Stimulated activated naive CD4-positive, alpha-beta T cell (primary cell): Measurements from ENCODE around the gene SORCS2.
"Not testable (repeated sequence)": the region's sequence is repeated elsewhere in the genome, so short reads cannot be mapped to it uniquely, and the experiment has no call there.

Source experiments
- DNase-seq, 6 experiments: peaks; one replicate each; lab custom pipeline; 2025; lab: John Stamatoyannopoulos, UW

The SORCS2 gene

DNA sequence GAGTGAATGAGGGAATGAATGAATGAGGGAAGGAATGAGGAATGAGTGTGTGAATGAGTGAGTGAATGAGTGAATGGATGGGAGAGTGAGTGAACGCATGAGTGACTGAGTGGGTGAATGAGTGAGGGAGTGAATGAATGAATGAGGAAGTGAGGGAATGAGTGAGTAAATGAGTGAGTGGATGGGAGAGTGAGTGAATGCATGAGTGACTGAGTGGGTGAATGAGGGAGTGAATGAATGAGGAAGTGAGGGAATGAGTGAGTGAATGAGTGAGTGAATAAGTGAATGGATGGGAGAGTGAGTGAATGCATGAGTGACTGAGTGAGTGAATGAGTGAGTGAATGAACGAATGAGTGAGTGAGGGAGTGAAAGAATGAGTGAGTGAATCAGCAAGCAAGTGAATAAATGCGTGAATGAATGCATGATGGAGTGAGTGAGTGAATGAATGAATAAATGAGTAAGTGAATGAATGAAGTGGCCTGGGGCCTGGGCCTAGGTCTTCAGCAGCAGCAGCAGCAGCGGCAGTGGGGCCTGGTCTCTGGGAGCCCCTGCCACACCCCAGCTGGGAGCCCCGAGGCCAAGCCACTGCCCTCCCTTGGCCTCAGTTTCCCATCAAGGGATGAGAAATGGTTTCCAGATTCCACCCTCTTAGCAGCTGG, 258.6 kb downstream of the SORCS2 start:
- no peak for DNase-seq

DNA sequence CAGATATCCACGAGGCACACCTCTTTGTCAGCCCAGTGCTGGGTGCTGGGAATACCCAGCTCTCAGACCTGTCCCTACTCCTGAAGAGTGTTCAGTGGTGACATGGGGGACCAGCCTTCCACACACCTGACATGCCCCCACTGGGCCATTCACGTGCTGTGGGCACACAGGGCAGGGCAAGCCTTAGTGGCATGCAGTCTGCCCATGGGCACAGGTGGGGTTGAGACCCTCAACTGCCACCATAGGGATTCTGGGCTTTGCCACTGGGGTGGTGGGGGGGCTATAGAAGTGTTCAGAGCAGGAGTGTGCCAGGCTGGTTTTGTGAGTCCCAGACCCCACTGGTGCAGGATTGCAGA, 259.1 kb downstream of the SORCS2 start:
- no peak for DNase-seq

DNA sequence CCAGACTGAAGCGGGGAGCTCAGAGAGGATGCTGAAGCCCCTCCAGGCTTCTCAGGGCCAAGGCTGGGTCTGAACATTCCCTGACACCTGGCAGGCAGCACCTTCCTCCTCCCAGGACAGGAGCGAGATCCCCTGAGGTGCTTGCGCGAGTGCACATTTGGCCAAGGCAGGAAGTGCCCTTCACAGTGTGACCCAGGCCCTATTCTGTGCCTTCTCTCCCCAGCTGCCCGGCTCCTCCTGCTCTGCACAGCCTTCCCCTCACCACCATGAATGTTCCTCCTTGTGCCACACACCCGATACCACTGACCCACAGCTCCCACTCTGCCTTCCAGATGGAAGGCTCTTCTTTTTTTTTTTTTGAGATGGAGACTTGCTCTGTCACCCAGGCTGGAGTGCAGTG, 259.5 kb downstream of the SORCS2 start:
- no peak for DNase-seq

DNA sequence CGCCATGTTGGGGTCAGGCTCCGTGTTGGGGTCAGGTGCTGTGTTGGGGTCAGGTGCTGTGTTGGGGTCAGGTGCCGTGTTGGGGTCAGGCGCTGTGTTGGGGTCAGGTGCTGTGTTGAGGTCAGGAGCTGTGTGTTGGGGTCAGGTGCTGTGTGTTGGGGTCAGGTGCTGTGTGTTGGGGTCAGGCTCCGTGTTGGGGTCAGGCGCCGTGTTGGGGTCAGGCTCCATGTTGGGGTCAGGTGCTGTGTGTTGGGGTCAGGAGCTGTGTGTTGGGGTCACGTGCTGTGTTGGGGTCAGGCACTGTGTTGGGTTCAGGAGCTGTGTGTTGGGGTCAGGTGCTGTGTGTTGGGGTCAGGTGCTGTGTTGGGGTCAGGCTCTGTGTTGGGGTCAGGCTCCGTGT, 260.5 kb downstream of the SORCS2 start:
- not testable (repeated sequence) for DNase-seq

DNA sequence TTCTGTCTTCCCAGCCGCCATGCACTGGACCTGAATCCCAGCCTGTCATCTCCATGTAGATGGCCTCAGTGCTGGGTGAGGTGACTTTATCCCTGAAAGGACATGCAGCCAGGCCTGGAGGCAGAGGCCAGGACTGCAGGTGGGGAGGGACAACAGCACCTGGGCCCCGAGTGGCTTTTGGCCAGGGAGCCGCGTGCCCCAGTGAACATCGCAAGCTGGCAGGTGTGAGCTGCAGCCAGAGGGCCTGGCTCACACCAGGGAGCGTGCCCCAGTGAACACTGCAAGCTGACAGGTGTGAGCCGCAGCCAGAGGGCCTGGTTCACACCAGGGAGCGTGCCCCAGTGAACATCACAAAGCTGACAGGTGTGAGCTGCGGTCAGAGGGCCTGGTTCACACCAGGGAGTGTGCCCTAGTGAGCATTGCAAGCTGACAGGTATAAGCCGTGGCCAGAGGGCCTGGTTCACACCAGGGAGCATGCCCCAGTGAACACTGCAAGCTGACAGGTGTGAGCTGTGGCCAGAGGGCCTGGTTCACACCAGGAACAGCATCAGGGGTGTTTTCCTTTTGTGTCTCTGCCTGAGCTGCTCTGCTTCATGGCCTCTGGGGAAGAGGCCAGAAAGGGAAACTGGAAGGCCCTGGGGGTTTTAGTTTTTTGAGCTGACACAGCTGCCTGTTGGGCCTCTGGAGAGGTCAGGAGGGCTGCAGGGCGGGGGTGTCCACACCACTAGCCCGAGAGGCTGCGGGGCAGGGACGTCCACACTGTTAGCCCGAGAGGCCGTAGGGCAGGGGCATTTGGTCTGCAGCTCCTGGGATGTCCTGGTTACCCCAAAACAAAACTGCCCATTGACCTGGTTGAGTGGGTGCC, 265.1 kb downstream of the SORCS2 start:
- DNase-seq, result no peak

DNA sequence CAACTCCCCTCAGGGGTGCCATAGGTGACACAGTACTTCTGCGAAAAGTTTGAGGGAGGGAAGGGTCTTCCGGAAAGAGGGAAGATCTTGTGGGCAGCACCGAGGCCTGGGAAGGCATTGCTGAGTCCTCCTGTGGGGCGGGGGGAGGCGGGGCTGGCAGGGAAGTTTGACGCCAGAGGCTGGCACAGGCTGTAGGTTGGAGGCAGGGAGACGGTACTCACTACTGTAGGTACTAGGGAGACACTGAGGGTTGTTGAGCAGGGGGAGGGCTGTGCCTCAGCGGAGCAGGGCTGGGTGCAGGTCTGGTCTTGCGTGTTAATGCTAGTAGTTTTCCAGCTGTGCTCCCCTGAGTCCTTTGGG, 265.7 kb downstream of the SORCS2 start:
- DNase-seq, result no peak

DNA sequence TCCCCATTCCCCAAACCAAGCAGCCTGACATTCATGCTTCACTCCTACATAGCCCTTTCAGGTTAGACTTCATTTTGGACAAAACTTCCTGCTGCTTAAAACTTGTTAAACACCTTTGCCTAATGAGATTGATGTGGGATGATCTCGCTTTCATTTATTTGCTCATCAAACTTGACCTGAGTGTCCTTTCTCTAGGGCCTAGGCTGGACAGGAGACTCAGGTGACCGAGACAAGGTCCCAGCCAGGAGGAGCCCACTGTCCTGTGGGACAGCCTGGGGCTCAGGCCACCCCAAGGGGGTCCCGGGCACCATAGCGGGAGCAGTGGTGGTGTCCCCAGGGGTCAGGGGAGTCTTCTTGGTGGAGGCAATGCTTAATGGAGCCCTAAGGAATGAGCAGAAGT, 266.1 kb downstream of the SORCS2 start:
- no peak for DNase-seq

DNA sequence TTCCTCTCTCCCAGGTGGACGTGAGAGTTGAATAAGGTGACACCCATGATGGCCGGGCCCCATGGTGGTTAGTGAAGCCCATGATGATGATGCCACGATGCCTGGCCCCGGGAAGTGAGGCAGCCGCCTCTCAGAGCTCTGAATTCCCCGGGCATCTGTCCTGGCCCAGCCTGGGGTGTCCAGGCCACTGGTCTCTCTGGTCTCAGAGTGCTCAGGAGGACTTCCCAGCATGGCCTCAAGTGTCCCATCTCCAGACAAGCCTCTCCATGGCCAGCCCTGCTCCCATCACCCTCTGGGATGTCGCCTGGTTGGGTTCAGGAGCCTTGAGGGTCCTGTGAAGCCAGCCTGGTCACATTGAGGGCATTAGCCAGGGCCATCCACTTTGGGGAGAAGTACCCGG, 267.1 kb downstream of the SORCS2 start:
- no peak for DNase-seq

DNA sequence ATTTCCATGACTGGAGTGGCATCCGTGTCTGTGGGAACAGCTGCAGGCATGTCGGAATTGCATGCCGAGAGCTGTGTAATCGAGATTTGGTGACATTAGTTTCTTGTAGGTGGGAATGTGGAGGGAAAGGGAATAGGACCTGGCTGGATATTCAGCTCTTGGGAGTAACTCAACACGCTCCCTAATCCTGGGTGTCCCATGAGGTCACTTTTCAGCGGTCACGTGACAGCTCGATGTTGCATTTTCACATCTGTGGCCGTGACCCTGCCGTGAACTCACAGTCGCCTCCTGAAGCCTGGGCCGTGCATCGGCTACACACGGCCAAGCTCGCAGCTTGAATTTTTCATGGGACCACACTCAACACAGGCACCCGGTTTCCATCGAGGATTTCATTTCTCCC, 268.2 kb downstream of the SORCS2 start:
- no peak for DNase-seq

DNA sequence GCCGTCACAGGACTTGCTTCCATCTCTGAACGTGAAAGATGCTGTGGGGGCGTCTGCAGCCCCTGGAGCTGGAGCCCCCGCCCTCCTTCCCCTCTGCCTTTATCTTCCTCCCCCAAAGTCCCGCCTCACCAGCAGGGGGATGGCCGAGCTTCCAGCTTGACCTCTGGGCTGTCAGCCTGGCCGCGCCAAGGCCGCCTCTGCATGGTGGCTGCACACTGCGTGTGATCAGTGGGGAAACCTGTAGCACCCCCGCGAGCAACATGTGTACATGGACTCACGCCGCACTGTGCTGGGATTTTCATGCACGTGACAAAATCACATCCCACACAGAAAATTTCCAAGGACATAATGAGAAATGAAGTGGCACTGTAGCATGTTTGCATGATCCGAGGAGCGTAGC, 268.9 kb downstream of the SORCS2 start:
- no peak for DNase-seq

DNA sequence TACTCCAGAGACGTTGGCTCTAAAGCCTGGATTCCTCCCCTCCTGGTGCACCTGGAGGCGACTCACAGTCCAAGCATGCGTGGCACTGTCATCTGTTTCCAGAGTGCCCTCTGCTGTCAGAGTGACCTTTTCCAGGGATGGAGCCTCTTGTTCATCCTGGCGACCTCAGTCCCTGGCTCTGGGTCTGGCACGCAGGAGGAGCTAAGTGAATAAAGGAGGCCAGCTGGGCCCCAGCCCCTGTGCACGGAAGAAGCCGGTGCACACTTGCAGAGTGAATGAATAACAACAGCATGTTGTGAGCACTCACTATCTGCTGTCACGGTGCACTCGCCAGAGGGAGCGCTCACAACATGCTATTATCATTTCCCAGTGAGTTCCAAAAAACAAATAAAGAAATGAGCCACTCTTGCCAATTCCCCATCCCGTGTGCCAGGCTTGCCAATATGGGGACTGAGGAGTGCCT, 270.2 kb downstream of the SORCS2 start:
- DNase-seq, result no peak

DNA sequence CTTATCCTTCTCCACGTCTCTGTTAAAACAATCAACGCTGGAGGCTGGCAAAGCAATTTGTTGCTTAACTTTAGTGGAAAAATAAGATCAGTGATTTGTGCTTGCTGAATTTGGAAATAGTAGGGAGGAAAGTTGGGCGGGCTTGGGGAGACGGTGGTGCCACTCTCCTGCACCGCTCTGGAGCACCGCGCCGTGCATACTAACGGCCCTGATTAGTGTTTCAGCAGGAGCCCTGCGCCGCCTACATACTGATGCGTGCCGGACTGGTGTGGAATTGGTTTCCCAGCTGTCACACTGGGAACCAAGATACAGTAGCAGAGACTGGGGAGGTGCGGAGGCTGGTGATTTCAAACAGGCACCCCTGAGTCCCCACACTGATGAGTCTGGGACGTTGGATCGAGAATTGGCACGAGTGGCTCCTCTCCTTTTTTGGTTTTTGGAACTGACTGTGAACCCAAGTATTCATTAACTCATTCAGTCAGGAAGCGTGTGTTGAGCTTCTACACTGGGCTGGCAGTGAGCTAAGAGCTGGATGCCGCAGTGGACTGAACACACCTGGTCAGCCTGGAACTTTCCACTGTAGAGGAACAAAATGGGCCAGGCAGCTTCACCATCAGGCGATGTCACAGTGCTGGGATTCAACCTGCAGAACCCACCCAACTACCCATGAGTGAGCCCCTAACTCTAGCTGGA, 271.4 kb downstream of the SORCS2 start:
- no peak for DNase-seq

DNA sequence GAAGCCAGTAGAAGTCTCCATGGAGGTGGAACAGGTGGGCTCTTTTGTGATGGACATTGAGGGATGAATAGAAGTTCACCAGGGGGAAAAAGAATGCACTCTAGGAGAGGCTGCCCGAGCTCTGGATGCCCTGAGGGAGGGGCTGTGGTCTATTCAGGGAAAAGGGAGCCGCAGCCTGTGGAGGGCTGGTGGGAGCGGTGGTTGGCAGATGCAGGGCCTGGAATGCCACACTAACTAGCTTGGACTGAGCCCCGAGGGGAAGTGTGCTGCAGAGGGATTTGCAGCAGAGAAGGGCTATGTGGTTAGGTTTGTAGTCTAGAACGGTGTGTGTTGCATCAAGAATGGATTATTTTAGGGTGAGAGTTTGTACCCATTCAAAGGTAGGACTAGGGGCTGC, 271.9 kb downstream of the SORCS2 start:
- DNase-seq, result no peak

DNA sequence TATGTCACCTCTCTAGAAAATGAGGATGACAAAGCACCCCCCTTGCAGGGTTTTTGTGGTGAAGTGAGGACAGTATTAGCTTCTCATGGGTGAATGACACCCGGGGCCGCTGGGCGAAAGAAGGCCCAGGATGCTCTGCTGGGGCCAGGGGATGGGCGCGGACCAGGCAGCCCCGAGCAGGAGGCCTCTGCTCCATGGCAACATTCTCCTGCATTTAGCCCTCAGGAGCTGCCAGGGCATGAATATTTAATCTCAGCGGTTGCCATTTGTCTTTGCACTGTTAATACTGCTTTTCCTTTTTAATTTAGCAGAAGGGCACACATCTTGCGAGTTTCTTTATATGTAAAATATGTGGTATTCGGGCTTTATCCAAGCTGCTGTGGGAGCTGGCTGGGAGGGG, 272.7 kb downstream of the SORCS2 start:
- no peak for DNase-seq

DNA sequence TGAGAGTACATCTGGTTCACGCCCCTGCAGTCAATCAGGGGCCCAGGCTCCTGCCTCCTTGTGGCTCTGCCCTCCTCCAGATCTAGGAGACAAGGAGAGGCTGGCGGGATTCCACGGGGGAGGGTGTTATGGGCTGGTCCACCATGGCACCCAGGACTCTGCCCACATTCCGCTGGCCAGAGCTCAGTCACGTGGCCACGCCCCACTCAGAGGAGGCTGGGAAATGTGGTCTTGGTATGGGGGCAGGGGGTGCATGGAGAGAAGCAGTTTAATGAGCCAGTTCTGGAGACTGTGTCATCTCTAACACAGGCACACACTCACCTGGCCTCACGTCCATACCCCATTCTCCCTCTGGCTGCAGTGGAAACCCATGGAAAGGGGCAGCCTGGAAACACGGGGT, 273.9 kb downstream of the SORCS2 start:
- no peak for DNase-seq

DNA sequence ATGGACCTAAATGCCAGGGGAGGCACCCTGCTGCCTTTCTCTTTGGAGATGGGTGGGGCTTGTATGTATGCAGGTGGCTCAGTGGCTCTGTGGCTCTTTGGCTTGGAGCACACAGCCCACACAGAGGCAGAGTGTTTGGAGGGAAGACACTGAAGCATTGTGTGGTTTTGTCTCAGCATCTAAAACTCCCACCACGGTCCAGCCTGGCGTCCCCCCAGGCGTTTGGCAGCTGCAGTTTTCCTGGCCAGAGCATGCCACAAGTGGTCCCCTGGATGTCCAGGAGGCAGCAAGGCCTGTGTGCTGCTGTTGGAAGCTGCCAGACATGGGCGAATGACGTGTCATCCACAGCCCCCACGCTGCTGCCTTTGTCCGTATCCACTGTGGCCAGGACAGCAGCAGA, 274.6 kb downstream of the SORCS2 start:
- no peak for DNase-seq

DNA sequence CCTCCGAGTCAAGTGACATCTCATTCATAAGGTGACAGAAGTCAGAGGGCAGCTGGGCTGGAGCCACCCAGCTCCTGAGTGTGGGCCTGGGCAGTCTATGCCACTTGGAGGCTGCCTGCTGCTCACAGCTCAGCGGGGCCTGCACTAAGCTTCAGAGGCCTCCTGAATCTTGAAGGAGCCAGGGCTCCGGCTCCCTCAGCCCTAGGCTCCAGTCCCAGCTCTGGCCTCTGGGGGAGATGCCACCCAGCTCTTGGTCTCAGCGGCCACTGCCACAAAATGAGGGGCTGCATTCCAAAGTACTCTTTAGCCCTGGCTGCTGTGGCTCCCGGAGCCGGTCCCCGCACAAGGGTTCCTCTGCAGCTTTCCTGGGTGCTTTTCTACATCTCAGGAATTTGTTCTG, 275.1 kb downstream of the SORCS2 start:
- no peak for DNase-seq

DNA sequence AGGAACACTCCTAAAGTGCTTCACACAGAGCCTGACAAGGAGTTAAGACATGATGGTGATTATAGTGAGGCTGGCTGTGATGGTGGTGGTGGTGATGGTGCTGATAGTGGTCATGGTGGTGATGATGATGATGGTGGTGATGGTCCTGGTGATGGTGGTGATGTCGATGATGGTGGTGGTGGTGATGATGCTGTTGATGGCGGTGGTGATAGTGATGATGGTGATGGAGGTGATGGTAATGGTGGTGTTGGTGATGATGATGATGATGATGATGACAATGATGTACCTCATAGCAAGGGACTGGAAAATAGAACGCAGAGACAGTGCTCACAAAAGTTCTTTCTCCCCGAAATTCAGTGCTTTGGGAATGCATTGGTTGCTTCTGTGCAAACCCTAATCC, 276.7 kb downstream of the SORCS2 start:
- DNase-seq, result no peak

DNA sequence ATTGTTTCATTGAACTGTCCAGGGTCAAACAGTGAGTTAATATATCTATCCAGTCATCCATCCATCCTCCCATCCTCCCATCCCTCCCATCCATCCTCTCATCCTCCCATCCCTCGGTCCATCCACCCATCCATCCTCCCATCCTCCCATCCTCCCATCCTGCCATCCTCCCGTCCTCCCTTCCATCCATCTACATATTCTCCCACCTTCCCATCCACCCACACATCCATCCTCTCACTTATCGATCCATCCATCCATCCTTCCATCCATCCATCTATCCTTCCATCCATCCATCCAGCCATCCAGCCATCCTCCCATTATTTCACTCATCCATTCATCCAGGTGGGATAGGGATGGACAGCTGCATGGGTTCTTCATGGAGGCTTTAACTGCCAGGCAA, 277.8 kb downstream of the SORCS2 start:
- no peak for DNase-seq

DNA sequence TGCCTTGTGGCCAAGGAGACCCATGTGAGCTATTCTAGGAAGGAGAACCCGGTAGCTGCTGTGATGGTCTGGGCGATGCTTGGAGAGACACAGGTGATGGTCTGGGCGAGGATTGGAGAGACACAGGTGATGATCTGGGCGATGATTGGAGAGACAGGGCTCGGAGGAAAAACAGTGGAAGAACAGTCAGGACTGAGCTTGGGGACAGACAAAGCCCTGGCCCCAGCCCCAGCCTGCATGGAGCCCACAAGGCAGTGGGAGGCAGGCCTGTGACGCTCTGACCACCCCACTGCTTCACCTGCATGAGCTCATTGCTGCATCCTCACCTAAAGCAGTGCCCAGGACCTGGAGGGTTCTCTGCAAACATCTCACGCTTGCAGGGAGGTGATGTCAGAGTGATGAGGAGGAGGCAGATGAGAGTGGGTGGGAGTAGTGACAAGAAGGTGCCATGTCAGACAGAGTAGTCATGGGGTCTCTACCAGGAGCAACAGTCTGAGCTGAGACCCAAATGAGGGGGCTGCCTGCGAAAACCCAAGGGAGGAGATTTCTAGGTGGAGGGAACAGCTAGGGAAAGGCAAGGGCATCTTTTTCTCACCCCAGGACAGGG, 278.3 kb downstream of the SORCS2 start:
- no peak for DNase-seq

DNA sequence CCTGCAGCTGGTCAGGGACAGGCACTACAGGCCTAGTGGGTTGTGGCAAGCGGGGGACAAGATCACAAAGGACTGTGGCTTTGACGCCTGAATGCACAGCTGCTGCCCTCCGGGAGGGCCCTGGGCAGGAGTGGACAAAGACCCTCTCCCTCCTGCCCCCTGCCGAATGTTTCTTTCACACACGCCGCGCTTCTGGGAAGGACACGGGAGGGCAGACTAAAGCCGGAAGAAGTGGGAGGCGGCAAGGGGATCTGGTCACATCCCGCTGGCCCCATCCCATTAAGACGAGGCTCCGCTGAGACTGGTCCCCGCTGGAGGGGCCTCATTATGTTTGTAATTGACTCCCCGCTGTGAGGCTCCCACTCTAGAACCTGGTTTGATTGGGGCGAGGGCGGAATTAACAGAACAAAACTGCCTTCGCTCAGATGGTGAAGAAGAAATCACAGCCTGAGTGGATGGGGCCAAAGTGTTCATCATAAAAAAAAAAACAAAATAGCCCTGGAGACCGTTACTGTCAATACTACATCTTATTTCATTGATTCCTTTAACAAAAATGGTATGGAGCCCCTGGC, 280.2 kb downstream of the SORCS2 start:
- no peak for DNase-seq

DNA sequence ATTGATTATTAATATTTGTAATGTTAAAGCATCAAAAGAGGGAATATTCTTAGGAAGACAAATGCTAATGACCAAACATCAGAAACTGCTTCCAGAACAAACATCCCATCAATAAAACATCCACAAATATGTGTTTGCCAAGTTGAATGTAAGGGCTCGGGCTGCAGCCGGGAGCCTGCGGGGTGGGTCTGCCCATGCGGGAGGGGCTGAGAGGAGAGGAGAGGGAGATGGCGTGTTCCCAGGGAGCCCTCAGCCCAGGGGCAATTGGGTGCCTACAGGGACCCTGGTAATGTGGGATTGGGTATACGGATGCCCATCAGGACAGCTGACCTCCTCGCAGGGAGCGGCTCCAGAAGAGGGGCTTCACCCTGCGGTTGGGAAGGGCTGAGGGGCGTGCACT, 280.7 kb downstream of the SORCS2 start:
- DNase-seq, result no peak
